VCaP (cell line): ENCODE data around the gene TMEM123.
A peak's percentile ranks its signal among the peaks of the same experiment; 100 is the strongest.

ENCODE experiments used
- H3K27ac ChIP-seq: fragments of 450-650 bp; 2 replicates; pipeline ENCODE4 v1.5.1; 2017
- CTCF ChIP-seq: fragments of 450-650 bp; conservative IDR thresholded peaks from 2 replicates; pipeline ENCODE4 v1.5.1; 2017; ENCODE audit warnings: mild to moderate bottlenecking, moderate library complexity

Gene TMEM123

GRCh38 chr11:102395720-102396393 lies 56.7 kb downstream of the TMEM123 start:
- no peak overlapping the region for H3K27ac ChIP-seq
- TF ChIP-seq CTCF, result no peak

GRCh38 chr11:102393272-102393730 lies 59.3 kb downstream of the TMEM123 start:
- TF ChIP-seq CTCF, result no peak

GRCh38 chr11:102391549-102392237 lies 60.9 kb downstream of the TMEM123 start:
- TF ChIP-seq CTCF, result no peak

More at GRCh38 chr11:102393272-102393730, 59.3 kb downstream of the TMEM123 start:
- H3K27ac ChIP-seq, result no peak overlapping the region

GRCh38 chr11:102390667-102391465 lies 61.7 kb downstream of the TMEM123 start:
- H3K27ac ChIP-seq, result no peak overlapping the region
- TF ChIP-seq CTCF, result peak; percentile 96

More at GRCh38 chr11:102391549-102392237, 60.9 kb downstream of the TMEM123 start:
- H3K27ac ChIP-seq, result no peak overlapping the region

- H3K27ac ChIP-seq, result no peak overlapping the region
- TF ChIP-seq CTCF, result no peak
Observed at GRCh38 chr11:102389253-102389652, 63.3 kb downstream of the TMEM123 start.

- H3K27ac ChIP-seq, result no peak overlapping the region
- TF ChIP-seq CTCF, result no peak
Observed at GRCh38 chr11:102387043-102387781, 65.4 kb downstream of the TMEM123 start.
